Measurements from ENCODE around the gene KRT1.
"Not testable (repeated sequence)": the region's sequence is repeated elsewhere in the genome, so short reads cannot be mapped to it uniquely, and the experiment has no call there.

The KRT1 gene

DNA sequence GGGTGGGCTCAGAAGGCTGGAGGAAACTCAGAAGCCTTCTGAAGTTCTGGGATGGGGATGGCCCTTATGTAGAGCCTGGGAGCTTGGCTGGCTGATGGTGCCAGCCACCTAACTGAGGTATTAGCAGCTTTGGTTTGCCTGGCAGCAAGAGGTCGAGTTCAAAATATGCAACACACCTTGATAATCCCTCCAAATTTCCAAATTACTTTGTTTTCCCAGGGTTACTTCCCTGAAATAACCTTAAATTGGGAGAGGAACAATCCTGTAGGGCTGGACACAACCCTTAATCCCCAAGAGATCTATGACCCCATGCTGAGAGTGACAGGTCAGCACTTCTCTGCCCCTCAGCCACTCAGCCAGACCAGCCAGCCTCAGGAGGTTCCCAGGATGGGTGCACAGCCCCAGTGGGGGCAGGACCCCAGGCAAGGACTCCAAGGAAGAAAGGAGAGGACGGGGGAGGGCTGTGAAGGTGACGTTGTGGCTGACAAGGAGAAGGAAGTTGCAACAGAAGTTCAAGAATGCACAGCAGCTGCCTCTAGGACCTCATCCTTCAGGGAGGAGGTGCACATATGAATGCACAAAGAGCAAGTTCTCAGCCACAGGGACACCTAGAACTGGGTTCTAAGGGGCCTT, 41.7 kb upstream of the KRT1 start:
- FAIRE-seq = no peak
- TF ChIP-seq, protein P1, sequence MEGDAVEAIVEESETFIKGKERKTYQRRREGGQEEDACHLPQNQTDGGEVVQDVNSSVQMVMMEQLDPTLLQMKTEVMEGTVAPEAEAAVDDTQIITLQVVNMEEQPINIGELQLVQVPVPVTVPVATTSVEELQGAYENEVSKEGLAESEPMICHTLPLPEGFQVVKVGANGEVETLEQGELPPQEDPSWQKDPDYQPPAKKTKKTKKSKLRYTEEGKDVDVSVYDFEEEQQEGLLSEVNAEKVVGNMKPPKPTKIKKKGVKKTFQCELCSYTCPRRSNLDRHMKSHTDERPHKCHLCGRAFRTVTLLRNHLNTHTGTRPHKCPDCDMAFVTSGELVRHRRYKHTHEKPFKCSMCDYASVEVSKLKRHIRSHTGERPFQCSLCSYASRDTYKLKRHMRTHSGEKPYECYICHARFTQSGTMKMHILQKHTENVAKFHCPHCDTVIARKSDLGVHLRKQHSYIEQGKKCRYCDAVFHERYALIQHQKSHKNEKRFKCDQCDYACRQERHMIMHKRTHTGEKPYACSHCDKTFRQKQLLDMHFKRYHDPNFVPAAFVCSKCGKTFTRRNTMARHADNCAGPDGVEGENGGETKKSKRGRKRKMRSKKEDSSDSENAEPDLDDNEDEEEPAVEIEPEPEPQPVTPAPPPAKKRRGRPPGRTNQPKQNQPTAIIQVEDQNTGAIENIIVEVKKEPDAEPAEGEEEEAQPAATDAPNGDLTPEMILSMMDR (IDR thresholded peaks at IDR 0.05; ENCODE audit: insufficient read depth, missing control alignments) = no peak
- DNase-seq (ENCODE audit: insufficient read length, low spot score) = no peak

DNA sequence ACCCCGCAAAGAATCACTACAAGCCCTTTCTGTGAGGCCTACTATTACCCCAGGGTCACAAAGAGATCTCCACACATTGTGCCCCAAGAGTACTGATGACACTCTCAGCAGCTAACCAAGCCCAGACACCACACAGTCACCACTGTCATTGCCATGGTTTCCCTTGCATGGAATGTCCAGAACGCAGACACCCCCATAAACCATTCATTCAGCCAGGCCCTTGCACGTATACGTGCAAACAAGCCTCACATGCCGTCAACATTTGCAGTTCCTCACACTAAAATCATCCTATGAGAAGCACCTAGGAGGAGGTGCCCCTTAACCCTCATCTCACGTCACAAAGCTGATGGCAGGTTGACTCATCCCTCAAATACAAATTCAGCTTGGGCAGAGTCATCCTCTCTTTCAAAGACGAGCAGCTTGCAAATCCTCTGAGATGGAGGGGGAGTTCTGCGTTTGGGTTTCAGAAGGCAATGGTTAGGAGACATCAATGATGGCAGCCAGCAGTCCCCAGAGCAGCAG, 40.2 kb upstream of the KRT1 start:
- no peak for DNase-seq (ENCODE audit: insufficient read length, low spot score)
- no peak for FAIRE-seq
- TF ChIP-seq, protein P1 (IDR thresholded peaks at IDR 0.05; ENCODE audit: insufficient read depth, missing control alignments) = no peak

DNA sequence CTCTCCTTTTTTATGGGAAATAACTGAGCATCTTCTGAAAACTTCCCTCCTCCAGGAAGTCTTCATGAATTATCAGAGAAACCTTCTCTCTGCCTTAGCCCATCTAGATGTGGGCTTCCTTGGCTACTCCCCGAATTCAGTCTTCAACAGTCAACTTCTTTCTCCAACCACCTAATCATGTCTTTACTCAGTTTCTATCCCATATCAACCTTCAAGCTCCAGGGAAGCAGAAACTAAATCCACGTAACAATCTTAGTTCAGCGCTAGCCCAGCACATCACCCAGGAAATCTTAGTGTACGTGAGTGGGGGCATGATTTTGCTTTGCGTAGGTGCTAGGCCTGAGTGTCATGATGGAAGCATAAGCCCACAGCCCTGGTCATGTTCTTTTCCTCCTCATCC, 35.9 kb upstream of the KRT1 start:
- no peak for DNase-seq (ENCODE audit: insufficient read length, low spot score)
- no peak for FAIRE-seq
- TF ChIP-seq, protein P1 (IDR thresholded peaks at IDR 0.05; ENCODE audit: insufficient read depth, missing control alignments) = no peak

DNA sequence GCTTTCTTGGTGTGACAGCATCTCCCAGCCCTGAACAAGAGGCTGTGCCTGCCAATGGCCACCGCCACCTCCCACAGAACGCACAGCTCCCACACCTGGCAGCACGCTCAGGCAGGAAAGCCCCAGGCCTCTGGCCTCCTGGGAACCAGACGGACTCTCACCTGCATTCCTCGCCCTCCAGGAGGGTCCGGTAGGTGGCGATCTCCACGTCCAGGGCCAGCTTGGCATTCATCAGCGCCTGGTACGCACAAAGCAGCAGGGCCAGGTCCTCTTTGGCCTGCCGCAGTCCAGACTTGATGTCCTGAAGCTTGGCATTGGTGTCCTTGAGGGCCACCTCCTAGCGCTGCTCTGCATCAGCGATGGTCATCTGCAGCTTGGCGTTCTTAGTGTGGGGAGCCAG, 35.2 kb upstream of the KRT1 start:
- no peak for DNase-seq (ENCODE audit: insufficient read length, low spot score)
- TF ChIP-seq, protein P1 (IDR thresholded peaks at IDR 0.05; ENCODE audit: insufficient read depth, missing control alignments) = peak; percentile 24
- FAIRE-seq = no peak

DNA sequence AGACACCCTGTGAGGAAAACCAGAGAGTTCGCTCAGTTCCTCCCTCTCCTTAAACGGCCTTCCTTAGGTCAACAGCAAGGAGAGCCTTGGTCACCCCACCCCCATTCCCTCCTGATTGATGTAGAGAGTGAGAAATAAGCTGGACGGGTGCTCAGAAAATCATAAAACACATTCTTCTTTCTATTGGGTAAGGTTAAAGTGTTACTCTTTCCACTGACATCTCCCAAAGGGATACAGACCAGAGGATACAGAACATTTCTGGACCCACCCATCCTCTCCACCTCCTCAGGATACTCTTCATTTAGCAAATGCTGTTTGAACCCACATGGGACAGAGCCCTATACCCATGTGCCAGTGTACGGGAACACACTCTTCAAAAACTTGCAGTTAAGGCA, 34.7 kb upstream of the KRT1 start:
- no peak for FAIRE-seq
- DNase-seq (ENCODE audit: insufficient read length, low spot score) = no peak
- TF ChIP-seq, protein P1 (IDR thresholded peaks at IDR 0.05; ENCODE audit: insufficient read depth, missing control alignments) = no peak

DNA sequence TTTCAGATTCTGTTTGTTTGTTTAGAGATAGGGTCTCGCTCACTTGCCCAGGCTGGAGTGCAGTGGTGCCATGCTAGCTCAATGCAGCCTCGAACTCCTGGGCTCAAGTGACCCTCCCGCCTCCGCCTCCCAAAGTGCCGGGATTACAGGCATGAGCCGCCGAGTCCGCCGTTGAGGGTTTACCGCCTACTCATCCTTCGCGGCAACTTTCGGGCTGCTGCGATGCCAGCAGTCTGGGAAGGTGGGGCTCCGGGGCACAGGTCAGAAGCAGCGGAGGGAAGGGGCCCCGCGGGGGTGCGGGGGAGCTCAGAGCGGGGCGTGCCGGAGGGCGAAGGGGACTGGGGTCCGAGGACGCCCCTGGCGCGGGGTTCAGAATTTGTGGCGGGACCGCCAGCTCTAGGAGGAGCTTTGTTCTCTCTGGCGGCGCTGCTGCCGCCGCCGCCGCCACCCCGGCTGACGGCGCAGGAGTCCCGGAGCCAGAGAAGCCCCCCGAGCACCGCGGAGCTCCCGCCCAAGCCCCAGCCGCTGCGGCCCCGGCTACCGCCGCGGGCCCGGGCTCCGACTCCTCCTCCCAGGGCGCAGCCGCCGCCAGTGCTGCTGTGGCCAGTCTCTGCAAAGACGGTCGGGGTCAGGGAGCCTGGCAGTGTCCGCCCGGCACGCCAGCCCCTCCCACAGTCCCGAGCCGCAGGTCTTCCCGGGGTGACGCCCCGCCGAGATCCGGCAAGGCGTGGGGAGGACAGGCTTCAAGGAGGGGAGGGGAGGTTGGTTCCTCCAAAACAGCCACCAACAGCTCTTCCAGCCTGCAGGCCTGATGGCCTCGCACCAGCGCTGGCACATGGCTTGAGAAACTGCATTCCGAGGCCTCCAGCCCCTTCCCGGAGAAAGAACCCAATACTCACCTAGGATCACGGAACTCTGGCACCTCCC, 34.0 kb upstream of the KRT1 start:
- no peak for FAIRE-seq
- DNase-seq (ENCODE audit: insufficient read length, low spot score) = no peak
- TF ChIP-seq, protein P1 (IDR thresholded peaks at IDR 0.05; ENCODE audit: insufficient read depth, missing control alignments) = no peak

DNA sequence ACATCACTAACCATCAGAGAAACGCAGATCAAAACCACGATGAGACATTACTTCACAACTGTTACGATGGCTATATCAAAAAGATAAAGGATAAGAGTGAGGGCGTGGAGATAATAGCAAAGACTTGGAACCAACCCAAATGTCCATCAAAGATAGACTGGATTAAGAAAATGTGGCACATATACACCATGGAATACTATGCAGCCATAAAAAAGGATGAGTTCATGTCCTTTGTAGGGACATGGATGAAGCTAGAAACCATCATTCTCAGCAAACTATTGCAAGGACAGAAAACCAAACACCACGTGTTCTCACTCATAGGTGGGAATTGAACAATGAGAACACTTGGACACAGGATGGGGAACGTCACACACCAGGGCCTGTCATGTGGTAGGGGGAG, 31.9 kb upstream of the KRT1 start:
- not testable (repeated sequence) for DNase-seq (ENCODE audit: insufficient read length, low spot score); FAIRE-seq

Data from D721Med (cell line).